KMS-11 (cell line): ENCODE measurements around the gene PLB1.

Source experiments
- H2AFZ ChIP-seq: fragments of 200-600 bp; sonication (generic); 2 replicates; pipeline ENCODE4 v1.6.1; 2016; ENCODE audit warnings: antibody characterized with exemption, mixed run types, low read depth
- H3K27ac ChIP-seq: fragments of 200-600 bp; sonication (generic); 2 replicates; pipeline ENCODE4 v1.6.1; 2016; ENCODE audit warnings: mild to moderate bottlenecking, mixed run types
- H3K27me3 ChIP-seq: fragments of 200-600 bp; sonication (generic); 2 replicates; pipeline ENCODE4 v1.6.1; 2017; ENCODE audit warnings: mild to moderate bottlenecking, low read depth, mixed run types, moderate library complexity; ENCODE audit not compliant: insufficient read depth
- H3K36me3 ChIP-seq: fragments of 200-600 bp; sonication (generic); 2 replicates; pipeline ENCODE4 v1.6.1; 2017; ENCODE audit warnings: mild to moderate bottlenecking, mixed run types; ENCODE audit not compliant: insufficient read depth
- H3K4me1 ChIP-seq: fragments of 200-600 bp; sonication (generic); 2 replicates; pipeline ENCODE4 v1.6.1; 2016; ENCODE audit warnings: mild to moderate bottlenecking, low read depth, mixed run types; ENCODE audit not compliant: poor library complexity, severe bottlenecking
- H3K4me2 ChIP-seq: fragments of 200-600 bp; sonication (generic); 2 replicates; pipeline ENCODE4 v1.7.0; 2016; ENCODE audit warnings: mild to moderate bottlenecking, mixed run types
- H3K4me3 ChIP-seq: fragments of 200-600 bp; sonication (generic); IDR thresholded peaks from 2 replicates; pipeline ENCODE4 v1.6.1; 2017; ENCODE audit warnings: low read depth, low read length, mixed read lengths; ENCODE audit not compliant: insufficient read depth
- H3K79me2 ChIP-seq: fragments of 200-600 bp; sonication (generic); 2 replicates; pipeline ENCODE4 v1.6.1; 2016; ENCODE audit warnings: low read depth, mixed run types; ENCODE audit not compliant: insufficient read depth
- H3K9ac ChIP-seq: fragments of 200-600 bp; sonication (generic); 2 replicates; pipeline ENCODE4 v1.6.1; 2016; ENCODE audit warnings: mild to moderate bottlenecking, mixed run types
- H4K20me1 ChIP-seq: fragments of 200-600 bp; sonication (generic); 2 replicates; pipeline ENCODE4 v1.6.1; 2016; ENCODE audit warnings: mild to moderate bottlenecking, mixed run types; ENCODE audit not compliant: insufficient read depth
- CTCF ChIP-seq: fragments of 200-600 bp; sonication (generic); conservative IDR thresholded peaks from 2 replicates; pipeline ENCODE4 v1.6.1; 2017; ENCODE audit warnings: low read depth, mild to moderate bottlenecking, antibody characterized with exemption, low read length, moderate library complexity, mixed read lengths

The PLB1 gene

DNA sequence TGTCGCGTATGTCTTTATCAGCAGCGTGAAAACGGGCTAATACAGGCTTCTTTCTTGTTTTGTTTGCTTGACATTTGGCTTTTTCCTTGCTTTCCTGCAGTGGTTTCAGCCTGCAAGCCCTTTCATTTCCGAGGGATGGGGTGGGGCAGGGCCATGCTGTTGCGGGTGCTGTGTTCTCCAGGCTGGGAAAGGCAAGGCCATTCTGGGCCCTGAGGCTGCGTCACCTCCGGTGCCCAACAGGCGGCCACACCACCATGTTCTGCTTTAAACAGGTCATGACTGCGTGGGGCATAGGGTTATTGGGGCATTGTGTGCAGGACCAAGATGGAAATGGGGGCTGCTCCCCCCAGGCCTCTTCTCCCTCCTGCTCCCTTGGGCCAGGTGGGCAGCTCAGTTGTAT lies 38.6 kb upstream of the PLB1 start:
- H3K4me1 ChIP-seq: no peaks in the 10 kb centered on the region
- H3K4me2 ChIP-seq: no peak overlapping the region
- H3K9ac ChIP-seq: no peak overlapping the region
- no peak overlapping the region for H3K27ac ChIP-seq
- H4K20me1 ChIP-seq: no peaks in the 10 kb centered on the region
- TF ChIP-seq CTCF: no peak
- no peaks in the 10 kb centered on the region for H3K36me3 ChIP-seq
- H3K79me2 ChIP-seq: no peaks in the 10 kb centered on the region
- no peaks in the 10 kb centered on the region for H3K27me3 ChIP-seq
- no peak overlapping the region for H2AFZ ChIP-seq
- no peak overlapping the region for H3K4me3 ChIP-seq

GRCh38 chr2:28461056-28461455 lies 34.8 kb upstream of the PLB1 start:
- Histone ChIP-seq H3K36me3 (no peaks in the 10 kb centered on the region), H4K20me1 (no peaks in the 10 kb centered on the region), H3K9ac (no peak overlapping the region), H3K4me2 (no peak overlapping the region), H3K4me3 (no peak overlapping the region), H3K27ac (no peak overlapping the region), H3K27me3 (no peaks in the 10 kb centered on the region), H2AFZ (no peak overlapping the region), H3K4me1 (no peaks in the 10 kb centered on the region), H3K79me2 (no peaks in the 10 kb centered on the region)
- no peak for TF ChIP-seq CTCF

DNA sequence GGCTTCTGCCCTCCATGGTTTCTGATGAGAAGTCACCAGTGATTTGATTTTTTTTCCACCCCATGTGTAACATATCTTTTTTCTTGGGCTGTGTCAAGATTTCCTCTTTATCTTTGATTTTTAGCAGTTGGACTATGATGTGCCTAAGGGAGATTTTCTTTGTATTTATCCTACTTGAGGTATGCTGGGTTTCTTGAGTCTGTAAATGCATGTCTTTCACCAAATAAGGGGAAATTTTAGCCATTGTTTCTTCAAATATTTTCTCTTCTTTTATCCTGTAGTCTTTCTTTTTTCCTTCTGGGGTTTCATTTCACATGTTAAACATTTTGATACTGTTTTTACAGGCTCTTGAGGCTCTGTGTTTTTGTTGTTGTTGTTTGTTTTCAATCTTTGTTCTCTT lies 33.7 kb upstream of the PLB1 start:
- Histone ChIP-seq H3K27me3 (no peaks in the 10 kb centered on the region), H3K4me2 (no peak overlapping the region), H3K9ac (no peak overlapping the region)

DNA sequence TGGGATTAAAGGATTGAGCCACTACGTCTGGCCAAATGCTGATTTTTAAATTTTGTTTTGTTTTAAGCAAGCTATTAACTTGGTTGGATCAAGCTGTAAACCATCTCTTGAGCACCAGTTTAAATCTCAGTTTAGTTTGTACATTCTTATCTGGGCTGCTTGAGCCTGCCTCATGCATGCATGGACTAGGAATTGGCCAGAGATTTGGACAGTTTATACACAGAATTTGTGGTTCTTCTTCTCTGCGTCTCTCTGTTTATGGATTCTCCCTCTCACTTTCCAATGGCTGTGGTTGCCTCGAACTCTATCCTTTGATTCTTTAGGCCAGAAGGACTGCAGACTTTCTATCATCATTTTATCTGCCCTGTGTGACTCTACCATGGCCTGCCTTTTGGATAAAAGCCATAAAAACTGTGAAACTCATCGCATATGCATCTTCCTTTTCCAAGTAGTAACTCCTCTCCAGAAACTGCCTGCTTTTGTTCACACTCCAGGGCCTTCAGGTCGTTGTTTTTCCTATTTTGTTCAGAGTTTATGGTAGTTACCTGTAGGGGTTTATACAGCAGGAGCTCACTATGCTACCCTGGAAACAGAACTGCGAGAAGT lies 32.5 kb upstream of the PLB1 start:
- no peaks in the 10 kb centered on the region for H4K20me1 ChIP-seq
- no peaks in the 10 kb centered on the region for H3K27me3 ChIP-seq
- no peaks in the 10 kb centered on the region for H3K79me2 ChIP-seq
- H2AFZ ChIP-seq: no peak overlapping the region
- TF ChIP-seq CTCF: no peak
- no peak overlapping the region for H3K4me3 ChIP-seq
- no peaks in the 10 kb centered on the region for H3K36me3 ChIP-seq
- no peak overlapping the region for H3K9ac ChIP-seq
- H3K27ac ChIP-seq: no peak overlapping the region
- no peak overlapping the region for H3K4me2 ChIP-seq
- H3K4me1 ChIP-seq: no peaks in the 10 kb centered on the region

More for the DNA sequence above, 33.7 kb upstream of the PLB1 start:
- no peaks in the 10 kb centered on the region for H3K79me2 ChIP-seq
- H3K4me3 ChIP-seq: no peak overlapping the region
- no peaks in the 10 kb centered on the region for H4K20me1 ChIP-seq
- H2AFZ ChIP-seq: no peak overlapping the region
- TF ChIP-seq CTCF: no peak
- no peak overlapping the region for H3K27ac ChIP-seq
- no peaks in the 10 kb centered on the region for H3K4me1 ChIP-seq
- no peaks in the 10 kb centered on the region for H3K36me3 ChIP-seq
